ENCODE results near the gene SLC30A4.
"Not testable (repeated sequence)": the region's sequence is repeated elsewhere in the genome, so short reads cannot be mapped to it uniquely, and the experiment has no call there.

SLC30A4 gene

GRCh38 chr15:45534821-45535220, 12.3 kb upstream of the SLC30A4 start:
- no peak for TF ChIP-seq CTCF (IDR thresholded peaks at IDR 0.05)
- no peaks in the 10 kb centered on the region for H3K79me2 ChIP-seq
- no peaks in the 10 kb centered on the region for H3K27me3 ChIP-seq (ENCODE audit: control insufficient read depth, insufficient read depth, low read length)
- H2AFZ ChIP-seq: no peak overlapping the region
- H3K4me3 ChIP-seq (ENCODE audit: low read depth, low read length): no peak overlapping the region
- no peak overlapping the region for H3K9ac ChIP-seq
- H3K9me3 ChIP-seq (ENCODE audit: control insufficient read depth, low read length): no peaks in the 10 kb centered on the region
- H3K4me1 ChIP-seq: no peaks in the 10 kb centered on the region
- H3K27ac ChIP-seq: no peak overlapping the region
- H3K4me2 ChIP-seq (ENCODE audit: low read length): no peak overlapping the region
- H3K36me3 ChIP-seq (ENCODE audit: control insufficient read depth, insufficient read depth, low read length): no peaks in the 10 kb centered on the region

GRCh38 chr15:45532892-45533291, 10.3 kb upstream of the SLC30A4 start:
- not testable (repeated sequence) for H3K27me3 ChIP-seq (ENCODE audit: control insufficient read depth, insufficient read depth, low read length); H3K4me1 ChIP-seq; H3K4me2 ChIP-seq (ENCODE audit: low read length); H3K27ac ChIP-seq; H3K4me3 ChIP-seq (ENCODE audit: low read depth, low read length); H2AFZ ChIP-seq; H3K79me2 ChIP-seq; H3K9me3 ChIP-seq (ENCODE audit: control insufficient read depth, low read length); H3K36me3 ChIP-seq (ENCODE audit: control insufficient read depth, insufficient read depth, low read length); H3K9ac ChIP-seq

DNA sequence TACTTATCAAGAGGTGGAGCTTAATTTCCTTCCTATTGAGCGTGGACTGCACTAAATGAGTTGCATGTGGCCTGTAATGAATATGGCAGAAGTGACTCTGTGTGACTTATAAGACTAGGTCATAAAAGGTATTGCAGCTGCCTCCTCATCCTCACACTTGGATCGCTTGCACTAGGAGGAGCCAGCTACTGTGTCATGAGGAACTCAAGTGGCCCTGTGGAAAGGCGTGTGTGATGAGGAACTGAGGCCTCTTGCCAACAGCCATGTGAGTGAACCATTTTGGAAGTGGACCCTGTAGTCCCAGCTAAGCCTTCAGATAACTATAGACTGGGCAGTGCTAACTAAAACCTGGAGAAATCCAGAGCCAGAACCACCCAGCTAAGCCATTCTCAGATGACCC, 7.1 kb upstream of the SLC30A4 start:
- H3K4me2 ChIP-seq (ENCODE audit: low read length): no peak overlapping the region
- H2AFZ ChIP-seq: no peak overlapping the region
- no peak overlapping the region for H3K9ac ChIP-seq
- no peaks in the 10 kb centered on the region for H3K36me3 ChIP-seq (ENCODE audit: control insufficient read depth, insufficient read depth, low read length)
- no peaks in the 10 kb centered on the region for H3K9me3 ChIP-seq (ENCODE audit: control insufficient read depth, low read length)
- H3K4me1 ChIP-seq: no peaks in the 10 kb centered on the region
- TF ChIP-seq CTCF (IDR thresholded peaks at IDR 0.05): no peak
- H3K4me3 ChIP-seq (ENCODE audit: low read depth, low read length): no peak overlapping the region
- no peaks in the 10 kb centered on the region for H3K27me3 ChIP-seq (ENCODE audit: control insufficient read depth, insufficient read depth, low read length)
- H3K79me2 ChIP-seq: no peaks in the 10 kb centered on the region
- no peak overlapping the region for H3K27ac ChIP-seq

DNA sequence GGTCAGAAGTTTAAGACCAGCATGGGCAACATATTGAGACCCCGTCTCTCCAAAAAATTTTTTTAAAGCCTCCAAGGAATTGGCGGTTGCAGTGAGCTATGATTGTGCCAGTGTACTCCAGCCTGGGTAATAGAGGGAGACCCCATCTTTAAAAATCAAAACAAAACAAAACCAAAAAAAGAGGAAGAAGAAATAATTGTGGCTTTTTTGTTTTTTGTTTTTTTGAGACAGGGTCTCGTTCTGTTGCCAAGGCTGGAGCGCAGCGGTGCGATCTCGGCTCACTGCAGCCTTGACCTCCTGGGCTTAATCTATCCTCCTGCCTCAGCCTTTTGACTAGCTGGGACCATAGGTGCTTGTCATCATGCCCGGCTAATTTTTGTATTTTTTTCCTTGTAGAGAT, 4.5 kb upstream of the SLC30A4 start:
- Histone ChIP-seq H3K9me3 (ENCODE audit: control insufficient read depth, low read length) (no peaks in the 10 kb centered on the region), H3K9ac (no peak overlapping the region), H3K36me3 (ENCODE audit: control insufficient read depth, insufficient read depth, low read length) (no peaks in the 10 kb centered on the region), H3K27me3 (ENCODE audit: control insufficient read depth, insufficient read depth, low read length) (no peaks in the 10 kb centered on the region), H3K79me2 (no peaks in the 10 kb centered on the region), H2AFZ (no peak overlapping the region), H3K27ac (no peak overlapping the region), H3K4me2 (ENCODE audit: low read length) (no peak overlapping the region), H3K4me3 (ENCODE audit: low read depth, low read length) (no peak overlapping the region), H3K4me1 (no peaks in the 10 kb centered on the region)
- no peak for TF ChIP-seq CTCF (IDR thresholded peaks at IDR 0.05)

DNA sequence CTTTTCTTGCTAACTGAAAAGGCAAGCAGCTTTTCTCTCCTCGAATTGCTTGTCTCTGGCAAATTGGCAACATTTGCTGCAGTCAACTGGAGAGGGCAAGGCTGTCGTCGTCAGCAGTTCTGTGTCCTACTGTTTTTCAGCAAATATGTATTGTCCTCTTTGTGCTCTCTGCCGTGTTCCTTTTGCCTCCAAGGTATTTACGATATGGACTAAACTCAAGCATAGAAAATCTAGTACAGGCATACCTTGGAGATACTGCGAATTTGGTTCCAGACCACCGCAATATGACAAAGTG, 558 bp upstream of the SLC30A4 start:
- Histone ChIP-seq H3K79me2 (peaks cover 5% of the 10 kb centered on the region), H3K27ac (peak overlapping the region; percentile 84), H3K4me3 (ENCODE audit: low read depth, low read length) (peak overlapping the region; percentile 50), H3K36me3 (ENCODE audit: control insufficient read depth, insufficient read depth, low read length) (no peaks in the 10 kb centered on the region), H3K4me2 (ENCODE audit: low read length) (peak overlapping the region; percentile 62), H3K9me3 (ENCODE audit: control insufficient read depth, low read length) (no peaks in the 10 kb centered on the region), H2AFZ (peak overlapping the region; percentile 80), H3K4me1 (peaks cover 4% of the 10 kb centered on the region), H3K27me3 (ENCODE audit: control insufficient read depth, insufficient read depth, low read length) (no peaks in the 10 kb centered on the region), H3K9ac (no peak overlapping the region)
- no peak for TF ChIP-seq CTCF (IDR thresholded peaks at IDR 0.05)
